K562 (cell line): Measurements from ENCODE around the gene HMGN5. TPM values are rescaled to one million over a fixed set of nuclear protein-coding genes. Genes with fewer than 3 reads are reported as not detected.

Source experiments
- ATAC-seq: fragments of 200-7000 bp; cut with Tn5 transposase; 3 replicates; pipeline ENCODE4 v1.9.1; 2020; ENCODE audit warnings: moderate library complexity
- BruUV-seq: library from RNA; stranded (reverse); fragments of 400-500 nt; replicated peaks from 2 replicates; lab custom pipeline; 2021; lab: Mats Ljungman, UMichigan
- CTCF ChIA-PET: fragments of 300-600 bp; formaldehyde crosslinking; extraction: SDS; loops from one replicate; lab custom pipeline; 2021; ENCODE audit warnings: low intra/inter-chr PET ratio; lab: Yijun Ruan, JAX
- POLR2A ChIA-PET: fragments of 300-600, 350-650 bp; sonication (Branson Sonifier 250); formaldehyde crosslinking; extraction: SDS; loops from one replicate; lab custom pipeline; 2021; ENCODE audit warnings: antibody characterized with exemption, inconsistent platforms; lab: Yijun Ruan, JAX
- DNase-seq, 4 experiments: peaks; one replicate each; pipeline versions ENCODE4 v3.0.0 to v3.0.0-alpha.2; 2011 to 2018; ENCODE audit warnings: low spot score in 3 of 4, mixed read lengths in 3 of 4; ENCODE audit errors: extremely low read depth in 1 of 4
- FAIRE-seq: peaks from 2 replicates; lab custom pipeline; 2011; peaks lifted over from hg19 to GRCh38; lab: Jason Lieb, UNC
- H2AFZ ChIP-seq: 2 replicates; pipeline ENCODE4 v1.6.0; 2011; ENCODE audit warnings: low read depth, low read length, control low read depth, inconsistent platforms
- H3K27ac ChIP-seq: fragments of 200-600 bp; 3 replicates; pipeline ENCODE4 v1.8.0; 2011; ENCODE audit warnings: low read depth, mild to moderate bottlenecking, control low read depth, inconsistent platforms, low read length, moderate library complexity, mixed read lengths; ENCODE audit errors: extremely low read depth
- H3K27me3 ChIP-seq, 2 experiments: fragments of 300-600 bp in 1 of 2; 2 replicates in 1 of 2; 3 replicates in 1 of 2; pipeline versions ENCODE4 v1.6.0 to v1.8.0; 2011; ENCODE audit warnings: inconsistent platforms in 2 of 2, low read length in 2 of 2, mild to moderate bottlenecking in 1 of 2, mixed read lengths in 1 of 2, moderate library complexity in 1 of 2; ENCODE audit not compliant: control insufficient read depth in 2 of 2, insufficient read depth in 2 of 2
- H3K36me3 ChIP-seq: fragments of 300-600 bp; 3 replicates; pipeline ENCODE4 v1.8.0; 2011; ENCODE audit warnings: mild to moderate bottlenecking, low read length, inconsistent platforms; ENCODE audit not compliant: control insufficient read depth, insufficient read depth
- H3K4me1 ChIP-seq, 2 experiments: fragments of 200-600 bp in 1 of 2; replicated peaks in 1 of 2; 2 replicates in 1 of 2; 3 replicates in 1 of 2; pipeline versions ENCODE4 v1.5.1 to v1.8.0; 2011; ENCODE audit warnings: inconsistent platforms in 2 of 2, low read length in 2 of 2, mild to moderate bottlenecking in 1 of 2, mixed read lengths in 1 of 2, moderate library complexity in 1 of 2; ENCODE audit not compliant: control insufficient read depth in 2 of 2, insufficient read depth in 2 of 2
- H3K4me2 ChIP-seq: 2 replicates; pipeline ENCODE4 v1.6.1; 2011; ENCODE audit warnings: low read length, control low read depth, inconsistent platforms, mixed read lengths; ENCODE audit not compliant: insufficient read depth
- H3K4me3 ChIP-seq: fragments of 200-600 bp; sonication (generic), shearing (Covaris generic); 2 replicates; pipeline ENCODE4 v1.5.1; 2016; ENCODE audit warnings: control low read depth, inconsistent platforms
- H3K79me2 ChIP-seq: fragments of 200-600 bp; 3 replicates; pipeline ENCODE4 v1.8.0; 2011; ENCODE audit warnings: low read length, inconsistent platforms; ENCODE audit not compliant: control insufficient read depth, insufficient read depth
- H3K9ac ChIP-seq, 2 experiments: 2 replicates each; pipeline versions ENCODE4 v1.6.0 to v1.6.1; 2011; ENCODE audit warnings: low read depth in 2 of 2, low read length in 2 of 2, control low read depth in 1 of 2, inconsistent platforms in 1 of 2, mild to moderate bottlenecking in 1 of 2, mixed read lengths in 1 of 2; ENCODE audit not compliant: insufficient read depth in 1 of 2
- H3K9me1 ChIP-seq: one replicate; pipeline ENCODE4 v1.6.0; 2011; ENCODE audit warnings: inconsistent platforms, mild to moderate bottlenecking, low read length, moderate library complexity; ENCODE audit not compliant: control insufficient read depth, insufficient read depth
- H3K9me3 ChIP-seq: replicated peaks from 2 replicates; pipeline ENCODE4 v1.5.1; 2011; ENCODE audit warnings: low read depth, low read length, inconsistent platforms; ENCODE audit not compliant: control insufficient read depth, insufficient read depth
- H4K20me1 ChIP-seq: replicated peaks from 2 replicates; pipeline ENCODE4 v1.6.1; 2011; ENCODE audit warnings: low read length, inconsistent platforms, mixed read lengths; ENCODE audit not compliant: control insufficient read depth, insufficient read depth
- ARID3B ChIP-seq: fragments of 250-450 bp; sonication (Bioruptor Pico); IDR thresholded peaks from 2 replicates; pipeline ENCODE4 v1.4.0; 2020; ENCODE audit warnings: borderline replicate concordance
- PBX2 ChIP-seq, 2 experiments: IDR thresholded peaks in 1 of 2; conservative IDR thresholded peaks in 1 of 2; 2 replicates each; pipeline ENCODE4 v1.6.1; 2016; ENCODE audit warnings: low read depth in 2 of 2, mild to moderate bottlenecking in 1 of 2, missing compliant biosample characterization in 1 of 2, missing genetic modification characterization in 1 of 2, moderate library complexity in 1 of 2
- RBM14 ChIP-seq: fragments of 200-400 bp; formaldehyde crosslinking; IDR thresholded peaks from 2 replicates; pipeline ENCODE4 v1.6.1; 2018; ENCODE audit warnings: low read depth, mild to moderate bottlenecking, low read length, moderate library complexity, borderline replicate concordance; ENCODE audit not compliant: insufficient read depth
- SETDB1 ChIP-seq: IDR thresholded peaks from one replicate; pipeline ENCODE4 v1.6.1; 2012; ENCODE audit warnings: low read length, control low read depth, inconsistent platforms
- TFE3 ChIP-seq: fragments of 450-650 bp; formaldehyde crosslinking; IDR thresholded peaks from 2 replicates; pipeline ENCODE4 v1.4.0; 2020; ENCODE audit warnings: mild to moderate bottlenecking, mixed read lengths
- ZSCAN32 ChIP-seq: fragments of 450-650 bp; formaldehyde crosslinking; IDR thresholded peaks from 2 replicates; pipeline ENCODE4 v1.4.0; 2020; ENCODE audit warnings: mild to moderate bottlenecking, moderate library complexity
- WGBS: fragments of 100-300 bp; shearing (Covaris generic); methylation state at CpG from one replicate; pipeline ENCODE4 v1.1.6; 2016; ENCODE audit warnings: low coverage, mixed read lengths; ENCODE audit not compliant: insufficient coverage; ENCODE audit errors: missing lambda C conversion rate; 5-methylcytosine and 5-hydroxymethylcytosine counted together
- in situ Hi-C: fragments of 300-500 bp; cut with MboI; formaldehyde crosslinking; loops from 4 replicates; pipeline ENCODE4 v1.15.0; 2018; ENCODE audit warnings: inconsistent platforms, mixed read lengths
- intact Hi-C: fragments of 100-400 bp; cut with micrococcal nuclease; formaldehyde crosslinking; loops from 2 replicates; pipeline ENCODE4 v1.14.2; 2022
- polyA plus RNA-seq, 8 experiments: library from polyadenylated mRNA; depleted of rRNA in 4 of 8; stranded (reverse) in 5 of 8; unstranded in 3 of 8; fragments of >200 nt; fragmentation: Nextera tagmentation in 2 of 8; fragmentation: Illumina TruSeq in 1 of 8; extraction: Ambion mirVana in 2 of 8; extraction: Trizol in 1 of 8; gene quantifications; 2 replicates each; pipeline versions ENCODE4 v1.2.1 to v1.2.3, GENCODE V29; 2011 to 2014; ENCODE audit warnings: inconsistent platforms in 1 of 8, missing spikeins in 1 of 8
- total RNA-seq, 7 experiments: library from RNA; depleted of rRNA in 6 of 7; stranded (reverse); fragments of >200 nt in 6 of 7; fragmentation: Illumina TruSeq in 2 of 7; extraction: Trizol in 2 of 7; gene quantifications; 2 replicates each; pipeline versions ENCODE4 v1.2.1 to v1.2.3, GENCODE V29; 2011 to 2021; ENCODE audit warnings: low replicate concordance in 1 of 7

Gene HMGN5
- total and polyA plus RNA-seq, 9 of the 15 experiments (the other 6 are each of a cell fraction or from before 2014, with no cell fraction given): 2.5 to 56.1 (median 7.0) TPM

- no peak overlapping the region for H3K9ac ChIP-seq
- H3K9me3 ChIP-seq: no peaks in the 10 kb centered on the region
- H3K4me3 ChIP-seq: no peak overlapping the region
- no peaks in the 10 kb centered on the region for H3K27me3 ChIP-seq
- H3K79me2 ChIP-seq: peaks cover 40% of the 10 kb centered on the region
- no peaks in the 10 kb centered on the region for H3K9me1 ChIP-seq
- no peak for DNase-seq
- 30% methylated on average over 1 of the region's 2 CpGs for WGBS
- no peak for ATAC-seq
- in situ Hi-C loops: no loop called here
- TF ChIP-seq ARID3B (no peak), SETDB1 (no peak), TFE3 (no peak), PBX2 (CRISPR knock-in tag; IDR thresholded peaks at IDR 0.05; ENCODE audit: low read depth) (no peak), PBX2 (tag; conservative IDR thresholded peaks at IDR 0.05; ENCODE audit: low read depth) (no peak), RBM14 (no peak), ZSCAN32 (CRISPR knock-in tag) (no peak)
- H3K27ac ChIP-seq: no peak overlapping the region
- H3K4me2 ChIP-seq: no peak overlapping the region
- CTCF ChIA-PET: no interaction called here
- POLR2A ChIA-PET: no interaction called here
- intact Hi-C loops: no loop called here
- no TSS peak for BruUV-seq
- no peak overlapping the region for H2AFZ ChIP-seq
- no peaks in the 10 kb centered on the region for H3K36me3 ChIP-seq
- 0 out of 5 replicates have a peak, but pooled peaks cover 0 to 3% of the 10 kb centered on the region in 2 experiments for H3K4me1 ChIP-seq
- H4K20me1 ChIP-seq: no peaks in the 10 kb centered on the region
- no peak for FAIRE-seq
Measured at GRCh38 chrX:81205551-81205950, 3.8 kb upstream of the HMGN5 start.
